Chondrocyte (in vitro differentiated cells): ENCODE results near the gene MAT2B. TPM values are rescaled to one million over a fixed set of nuclear protein-coding genes. Genes with fewer than 3 reads are reported as not detected.

Experiments
- DNase-seq: peaks from one replicate; pipeline ENCODE4 v3.0.0; 2021; ENCODE audit warnings: mixed read lengths, low spot score
- H3K27ac Mint-ChIP-seq: one replicate; pipeline ENCODE4 v1.8.0; 2021; ENCODE audit warnings: mild to moderate bottlenecking, moderate library complexity, mixed read lengths; ENCODE audit not compliant: unreplicated experiment
- H3K27me3 Mint-ChIP-seq: 2 replicates; pipeline ENCODE4 v1.8.0; 2021; ENCODE audit warnings: low read depth, mixed read lengths
- H3K36me3 Mint-ChIP-seq: 2 replicates; pipeline ENCODE4 v1.8.0; 2021; ENCODE audit warnings: low read depth, mixed read lengths
- H3K4me1 Mint-ChIP-seq: 2 replicates; pipeline ENCODE4 v1.8.0; 2021; ENCODE audit warnings: low read depth, mild to moderate bottlenecking, mixed read lengths
- H3K4me3 Mint-ChIP-seq: one replicate; pipeline ENCODE4 v1.8.0; 2021; ENCODE audit warnings: mild to moderate bottlenecking, moderate library complexity, mixed read lengths; ENCODE audit not compliant: unreplicated experiment
- H3K9me3 Mint-ChIP-seq: 2 replicates; pipeline ENCODE4 v1.8.0; 2021; ENCODE audit warnings: low read depth, mixed read lengths
- CTCF ChIP-seq: fragments of 200-600 bp; sonication (generic); IDR thresholded peaks from 2 replicates; pipeline ENCODE4 v1.5.0; 2021; ENCODE audit warnings: antibody characterized with exemption, mild to moderate bottlenecking, moderate library complexity
- long read RNA-seq: library from polyadenylated mRNA; stranded (forward); transcript quantifications from one replicate; pipeline ENCODE4 v2.0.0, GENCODE V29; 2021
- total RNA-seq: library from RNA; stranded (reverse); gene quantifications from 3 replicates; pipeline ENCODE4 v1.2.1, GENCODE V29; 2021

Gene MAT2B
- total RNA-seq: 27.9 to 35.9 TPM (median 28.7 TPM) in 3 replicates
- long read RNA-seq, transcript MAT2B-202 (7 exons, 2,103 nt): major isoform, 21 of 29 reads
- long read RNA-seq, partial matches to known transcripts: 1 of 29 reads
- long read RNA-seq, other reads (novel, unspliced or antisense): 3 of 29 reads

- Mint-ChIP-seq H3K27me3 (no peaks in the 10 kb centered on the region), H3K4me1 (peaks cover 64% of the 10 kb centered on the region), H3K9me3 (no peaks in the 10 kb centered on the region), H3K27ac (peak within 1 kb of the TSS; percentile 98), H3K4me3 (peak within 1 kb of the TSS; percentile 85), H3K36me3 (no peaks in the 10 kb centered on the region)
- DNase-seq: peak; percentile 96
- TF ChIP-seq CTCF: peak; percentile 81
Measured at GRCh38 chr5:163505368-163506094, at the start of gene MAT2B. Gene MAT2B (plus strand): TSS chr5:163505619. CDS start chr5:163505687, 68 bp downstream.

- TF ChIP-seq CTCF: no peak
- no peak for DNase-seq
- H3K4me1 Mint-ChIP-seq: peaks cover 27% of the 10 kb centered on the region
- no peaks in the 10 kb centered on the region for H3K9me3 Mint-ChIP-seq
- H3K27me3 Mint-ChIP-seq: no peaks in the 10 kb centered on the region
- no peak overlapping the region for H3K27ac Mint-ChIP-seq
- peaks cover 12% of the 10 kb centered on the region for H3K36me3 Mint-ChIP-seq
- H3K4me3 Mint-ChIP-seq: no peak overlapping the region
Measured at GRCh38 chr5:163456029-163456589, 49.3 kb upstream of the MAT2B start.

GRCh38 chr5:163456840-163457239 is 48.6 kb upstream of the MAT2B start:
- H3K4me3 Mint-ChIP-seq: no peak overlapping the region
- no peak for TF ChIP-seq CTCF
- H3K27ac Mint-ChIP-seq: no peak overlapping the region
- H3K4me1 Mint-ChIP-seq: peaks cover 33% of the 10 kb centered on the region
- DNase-seq: no peak
- H3K36me3 Mint-ChIP-seq: peaks cover 12% of the 10 kb centered on the region
- no peaks in the 10 kb centered on the region for H3K9me3 Mint-ChIP-seq
- H3K27me3 Mint-ChIP-seq: no peaks in the 10 kb centered on the region

GRCh38 chr5:163458778-163459385 is 46.5 kb upstream of the MAT2B start:
- TF ChIP-seq CTCF: no peak
- Mint-ChIP-seq H3K4me1 (peaks cover 45% of the 10 kb centered on the region), H3K4me3 (peak overlapping the region; percentile 90), H3K27me3 (no peaks in the 10 kb centered on the region), H3K36me3 (peaks cover 10% of the 10 kb centered on the region), H3K27ac (peak overlapping the region; percentile 100), H3K9me3 (no peaks in the 10 kb centered on the region)
- DNase-seq: no peak

GRCh38 chr5:163459462-163459818 is 46.0 kb upstream of the MAT2B start:
- Mint-ChIP-seq H3K4me1 (peaks cover 45% of the 10 kb centered on the region), H3K36me3 (peaks cover 10% of the 10 kb centered on the region), H3K4me3 (peak overlapping the region; percentile 90), H3K27ac (peak overlapping the region; percentile 100), H3K27me3 (no peaks in the 10 kb centered on the region), H3K9me3 (no peaks in the 10 kb centered on the region)
- TF ChIP-seq CTCF: no peak
- DNase-seq: no peak
